GM21786 (cell line): ENCODE measurements around the gene DGCR8.
"Not testable (repeated sequence)": the region's sequence is repeated elsewhere in the genome, so short reads cannot be mapped to it uniquely, and the experiment has no call there.

Source experiments
- ATAC-seq: cut with Tn5 transposase; IDR thresholded peaks from one replicate; pipeline ENCODE4 v1.9.1; 2021; ENCODE audit not compliant: unreplicated experiment

Gene DGCR8

GRCh38 chr22:20065896-20066616 is 14.0 kb upstream of the DGCR8 start:
- ATAC-seq, result no peak

DNA sequence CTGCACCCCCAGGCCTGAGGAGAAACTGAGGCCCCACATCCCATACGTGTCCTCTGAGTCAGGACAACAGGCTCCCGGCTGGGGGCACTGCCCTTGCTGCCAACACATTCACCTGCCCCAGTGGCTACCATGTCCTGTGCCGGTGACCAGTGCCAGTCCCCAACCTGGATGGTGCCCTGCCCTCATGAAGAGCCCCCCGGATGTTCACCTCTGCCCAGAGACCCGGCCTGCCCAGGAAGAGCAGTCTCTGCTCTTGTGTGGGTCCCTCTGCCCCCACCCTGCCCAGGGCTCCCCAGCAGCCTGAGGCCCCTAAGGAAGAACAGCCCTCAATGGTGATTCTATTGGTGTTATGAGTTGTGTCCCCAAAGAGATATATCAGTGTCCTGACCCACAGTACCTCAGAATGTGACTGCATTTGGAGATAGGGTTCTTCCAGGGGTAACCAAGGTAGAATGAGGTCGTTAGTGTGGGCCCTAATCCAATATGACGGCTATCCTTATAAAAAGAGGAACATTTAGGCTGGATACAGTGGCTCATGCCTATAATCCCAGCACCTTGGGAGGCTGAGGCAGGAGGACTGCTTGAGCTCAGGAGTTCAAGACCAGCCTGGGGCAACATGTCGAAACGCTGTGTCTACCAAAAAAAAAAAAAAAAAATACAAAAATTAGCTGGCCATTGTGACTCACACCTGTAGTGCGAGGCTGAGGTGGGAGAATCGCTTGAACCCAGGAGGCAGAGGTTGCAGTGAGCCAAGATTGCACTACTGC is 13.2 kb upstream of the DGCR8 start:
- ATAC-seq, result no peak

DNA sequence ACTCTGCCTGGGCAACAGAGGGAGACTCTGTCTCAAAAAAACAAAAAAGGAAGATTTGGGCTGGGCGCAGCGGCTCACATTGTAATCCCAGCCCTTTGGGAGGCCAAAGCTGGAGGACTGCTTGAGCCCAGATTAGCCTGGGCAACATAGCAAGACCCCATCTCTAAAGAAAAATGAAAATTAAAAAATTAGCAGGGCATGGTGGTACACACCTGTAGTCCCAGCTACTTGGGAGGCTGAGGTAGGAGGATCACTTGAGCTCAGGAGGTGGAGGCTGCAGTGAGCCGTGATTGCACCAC is 12.7 kb upstream of the DGCR8 start:
- ATAC-seq, result not testable (repeated sequence)

GRCh38 chr22:20068640-20069039 is 11.4 kb upstream of the DGCR8 start:
- no peak for ATAC-seq

GRCh38 chr22:20069331-20070042 is 10.6 kb upstream of the DGCR8 start:
- no peak for ATAC-seq

- no peak for ATAC-seq
Measured at GRCh38 chr22:20071524-20071972, 8.5 kb upstream of the DGCR8 start.

- ATAC-seq, result no peak
Measured at GRCh38 chr22:20076627-20077172, 3.3 kb upstream of the DGCR8 start.

- ATAC-seq, result peak; percentile 59
Measured at GRCh38 chr22:20080445-20080775, 369 bp downstream of the DGCR8 start.

GRCh38 chr22:20080776-20081654 is 974 bp downstream of the DGCR8 start:
- no peak for ATAC-seq

DNA sequence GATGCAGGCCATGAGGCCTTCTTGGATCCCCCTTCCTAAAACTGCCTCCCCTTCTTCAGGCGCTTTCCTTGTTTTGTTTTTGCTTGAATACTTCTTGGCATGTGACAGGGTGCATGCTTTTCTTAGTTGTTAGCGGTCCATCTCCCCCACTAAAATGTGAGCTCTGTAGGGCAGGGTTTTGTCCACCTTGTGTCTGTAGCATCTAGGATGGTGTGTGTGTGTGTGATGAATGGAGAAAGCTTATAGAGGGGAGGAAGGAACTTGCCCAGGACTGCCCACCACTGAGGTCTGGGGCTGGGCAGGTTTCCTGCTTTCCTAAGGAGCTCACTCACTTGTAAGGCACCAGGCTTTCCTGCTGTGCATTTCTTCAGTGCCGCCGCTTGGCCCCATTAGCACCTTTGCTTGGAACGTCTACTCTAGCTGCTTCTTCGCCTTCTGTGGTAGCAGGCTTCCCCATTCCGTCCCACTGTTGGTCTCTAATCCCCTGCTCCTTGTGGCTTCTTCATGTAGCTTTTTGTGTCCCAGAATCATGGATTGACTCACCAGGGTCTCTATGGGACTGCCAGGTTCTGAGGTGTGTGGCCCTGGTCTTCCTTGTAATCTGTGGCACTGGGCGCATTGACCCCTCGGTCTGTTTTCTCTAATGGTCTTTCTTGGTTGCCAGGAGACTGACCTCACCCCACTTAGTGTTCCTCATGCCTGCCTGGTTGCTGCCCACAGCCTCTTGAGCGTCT is 3.3 kb downstream of the DGCR8 start:
- no peak for ATAC-seq

GRCh38 chr22:20083891-20084546 is 4.0 kb downstream of the DGCR8 start:
- ATAC-seq, result no peak

DNA sequence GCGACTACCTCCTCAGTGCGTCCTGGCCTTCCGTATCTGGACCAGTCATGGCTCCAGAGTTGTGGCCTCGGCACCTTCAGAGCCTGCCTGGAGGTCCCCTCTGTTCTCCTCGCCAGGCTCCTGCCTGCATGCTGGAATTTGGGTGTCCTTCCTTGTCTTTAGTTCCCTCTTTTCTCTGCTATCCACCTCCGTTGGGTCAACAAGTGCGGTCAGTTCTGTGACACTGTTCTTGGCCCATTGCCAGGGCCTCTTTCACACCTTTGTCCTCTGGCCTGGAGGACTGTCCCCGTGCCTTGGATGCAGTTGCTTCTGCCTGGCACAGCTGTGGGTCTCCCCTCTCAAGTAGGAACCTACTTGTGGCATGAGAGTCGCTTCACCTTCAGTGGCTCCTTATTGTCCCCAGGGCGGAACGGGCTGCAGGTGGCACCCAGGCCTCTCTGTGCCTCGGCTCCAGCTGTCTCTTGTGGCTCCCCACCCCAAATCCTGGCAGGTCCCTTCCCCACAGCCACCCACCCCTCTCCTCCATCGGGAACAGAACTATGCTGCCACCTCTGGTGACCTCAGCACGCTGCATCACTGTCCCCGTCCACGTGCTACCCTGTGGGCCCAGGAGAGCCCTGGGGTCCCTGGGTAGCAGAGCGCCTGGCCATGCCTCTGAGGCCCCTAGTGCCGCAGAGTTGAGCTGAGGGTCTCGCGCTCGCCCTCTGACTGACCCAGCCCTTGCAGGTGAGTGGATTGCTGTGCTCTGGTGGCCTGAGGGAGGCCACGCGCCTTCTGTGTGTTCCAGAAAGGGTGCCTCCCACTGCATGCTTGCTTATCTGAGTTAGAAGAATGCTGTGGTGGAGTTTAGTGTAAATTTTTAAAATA is 4.7 kb downstream of the DGCR8 start:
- no peak for ATAC-seq

- no peak for ATAC-seq
Measured at GRCh38 chr22:20085651-20086050, 5.6 kb downstream of the DGCR8 start.

- ATAC-seq, result no peak
Measured at GRCh38 chr22:20086101-20086599, 6.1 kb downstream of the DGCR8 start.

GRCh38 chr22:20086763-20087162 is 6.7 kb downstream of the DGCR8 start:
- ATAC-seq, result no peak

DNA sequence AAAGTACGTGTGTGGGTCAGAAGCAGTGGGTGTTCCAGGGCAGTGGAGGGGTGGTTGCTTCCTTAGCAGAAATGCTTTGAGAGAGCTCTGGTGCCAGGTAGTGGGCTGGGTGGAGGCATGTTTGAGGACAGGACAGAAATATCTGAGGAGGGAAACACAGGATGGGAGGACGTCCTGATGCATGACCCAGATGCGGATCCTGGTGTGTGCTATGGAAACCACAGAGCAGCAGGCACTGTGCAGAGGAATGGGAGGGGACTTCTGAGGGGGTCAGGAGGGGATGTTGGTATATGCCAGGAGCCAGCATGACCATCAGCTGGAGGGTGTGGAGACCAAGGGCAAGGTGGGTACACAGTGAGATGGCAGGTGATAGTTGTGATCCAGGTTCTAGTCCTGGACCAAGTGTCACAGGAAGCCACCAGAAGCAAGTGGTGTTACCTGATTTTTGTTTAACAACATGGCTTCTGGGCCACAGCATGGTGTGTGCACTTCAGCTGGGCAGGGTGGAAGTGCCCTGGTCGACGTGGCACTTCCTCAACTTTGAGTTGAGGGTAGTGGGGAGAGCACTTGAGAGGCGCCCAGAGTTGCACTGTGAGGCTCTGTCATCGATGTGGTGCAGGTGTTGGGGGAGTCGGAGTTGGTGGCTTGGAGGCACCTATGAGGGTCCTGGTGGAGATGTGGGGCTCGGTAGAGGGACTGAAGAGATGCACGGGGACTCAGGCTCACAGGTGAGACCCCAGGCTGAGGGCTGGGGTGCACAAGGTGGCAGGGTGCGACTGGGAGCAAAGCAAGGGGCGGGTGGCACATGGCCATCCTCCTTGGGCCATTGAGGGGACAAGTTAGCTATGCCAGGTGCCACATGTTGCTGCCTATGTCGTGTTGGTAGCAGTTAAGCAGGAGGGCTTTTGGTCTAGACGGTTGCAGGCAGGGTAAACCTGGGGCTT is 7.5 kb downstream of the DGCR8 start:
- no peak for ATAC-seq

DNA sequence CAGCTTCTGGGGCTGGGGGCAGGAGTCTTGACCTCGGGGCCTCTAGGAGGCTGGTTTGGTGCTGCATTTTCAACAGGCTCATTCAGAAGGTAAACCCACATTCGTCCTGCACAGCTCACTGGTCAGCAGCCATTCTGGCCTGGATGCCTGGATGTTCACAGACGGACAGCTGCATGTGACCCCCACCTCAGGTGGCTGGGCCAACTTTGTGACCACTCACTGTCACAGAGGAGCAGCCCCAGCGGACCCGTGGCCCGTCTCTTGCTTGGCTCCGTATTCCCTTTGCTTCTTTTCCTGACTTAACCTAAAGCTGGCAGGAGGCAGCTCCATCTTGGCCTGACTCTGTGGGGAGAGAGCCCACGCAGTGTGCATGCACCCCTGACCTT is 8.2 kb downstream of the DGCR8 start:
- ATAC-seq, result no peak
